GM19452 (cell line): ENCODE data around the gene ALAD.
"Not testable (repeated sequence)": the region's sequence is repeated elsewhere in the genome, so short reads cannot be mapped to it uniquely, and the experiment has no call there.

ENCODE experiments used
- ATAC-seq: cut with Tn5 transposase; IDR thresholded peaks from one replicate; pipeline ENCODE4 v1.9.1; 2021; ENCODE audit not compliant: unreplicated experiment

Gene ALAD

GRCh38 chr9:113399646-113400200 is 1.4 kb downstream of the ALAD start:
- no peak for ATAC-seq

GRCh38 chr9:113398796-113399195 is 2.3 kb downstream of the ALAD start:
- no peak for ATAC-seq

GRCh38 chr9:113397203-113397631 is 3.9 kb downstream of the ALAD start:
- ATAC-seq: no peak

- no peak for ATAC-seq
These were observed 5.9 kb downstream of the ALAD start for GRCh38 chr9:113395000-113395861.

GRCh38 chr9:113393281-113393680 is 7.8 kb downstream of the ALAD start:
- ATAC-seq: no peak

- ATAC-seq: no peak
These were observed 9.2 kb downstream of the ALAD start for GRCh38 chr9:113391917-113392316.

GRCh38 chr9:113390192-113390960 is 10.7 kb downstream of the ALAD start:
- no peak for ATAC-seq

- ATAC-seq: no peak
These were observed 11.6 kb downstream of the ALAD start for GRCh38 chr9:113389451-113389850.

GRCh38 chr9:113388833-113389232 is 12.3 kb downstream of the ALAD start:
- no peak for ATAC-seq

GRCh38 chr9:113387560-113388230 is 13.4 kb downstream of the ALAD start:
- ATAC-seq: no peak

- ATAC-seq: no peak
These were observed 14.3 kb downstream of the ALAD start for GRCh38 chr9:113386571-113387393.

- no peak for ATAC-seq
These were observed 19.1 kb downstream of the ALAD start for GRCh38 chr9:113381909-113382411.

GRCh38 chr9:113381441-113381840 is 19.6 kb downstream of the ALAD start:
- not testable (repeated sequence) for ATAC-seq

- peak; percentile 56 for ATAC-seq
These were observed 20.2 kb downstream of the ALAD start for GRCh38 chr9:113380869-113381378.

- not testable (repeated sequence) for ATAC-seq
These were observed 21.3 kb downstream of the ALAD start for GRCh38 chr9:113379829-113380210.

GRCh38 chr9:113379094-113379828 is 21.8 kb downstream of the ALAD start:
- not testable (repeated sequence) for ATAC-seq

- ATAC-seq: peak; percentile 84
These were observed 24.2 kb downstream of the ALAD start, which contains the start of gene HDHD3 for GRCh38 chr9:113376634-113377567. Gene HDHD3, minus strand, starts transcription at chr9:113376986. Its CDS starts 2,632 bp downstream, at chr9:113374354.
